Measurements from ENCODE around the gene AFF3.

Gene AFF3

GRCh38 chr2:100046961-100047947 is 95.1 kb downstream of the AFF3 start:
- no peak for DNase-seq (ENCODE audit: low read depth in 1 of 2, low spot score in 1 of 2)

GRCh38 chr2:100045000-100045399 is 97.4 kb downstream of the AFF3 start:
- no peak for DNase-seq (ENCODE audit: low read depth in 1 of 2, low spot score in 1 of 2)

- DNase-seq (ENCODE audit: low read depth in 1 of 2, low spot score in 1 of 2), result no peak
Measured at GRCh38 chr2:100043891-100044255, 98.5 kb downstream of the AFF3 start.

- DNase-seq (ENCODE audit: low read depth in 1 of 2, low spot score in 1 of 2), result no peak
Measured at GRCh38 chr2:100043081-100043890, 99.1 kb downstream of the AFF3 start.

- no peak for DNase-seq (ENCODE audit: low read depth in 1 of 2, low spot score in 1 of 2)
Measured at GRCh38 chr2:100042562-100042961, 99.8 kb downstream of the AFF3 start.

GRCh38 chr2:100041946-100042345 is 100.4 kb downstream of the AFF3 start:
- no peak for DNase-seq (ENCODE audit: low read depth in 1 of 2, low spot score in 1 of 2)

- DNase-seq (ENCODE audit: low read depth in 1 of 2, low spot score in 1 of 2), result no peak
Measured at GRCh38 chr2:100041385-100041784, 101.0 kb downstream of the AFF3 start.

GRCh38 chr2:100040906-100041305 is 101.5 kb downstream of the AFF3 start:
- no peak for DNase-seq (ENCODE audit: low read depth in 1 of 2, low spot score in 1 of 2)

- DNase-seq (ENCODE audit: low read depth in 1 of 2, low spot score in 1 of 2), result no peak
Measured at GRCh38 chr2:100039291-100039980, 103.0 kb downstream of the AFF3 start.

- DNase-seq (ENCODE audit: low read depth in 1 of 2, low spot score in 1 of 2), result no peak
Measured at GRCh38 chr2:100038011-100038410, 104.4 kb downstream of the AFF3 start.

- DNase-seq (ENCODE audit: low read depth in 1 of 2, low spot score in 1 of 2), result no peak
Measured at GRCh38 chr2:100036793-100037192, 105.6 kb downstream of the AFF3 start.

- no peak for DNase-seq (ENCODE audit: low read depth in 1 of 2, low spot score in 1 of 2)
Measured at GRCh38 chr2:100036026-100036425, 106.4 kb downstream of the AFF3 start.

GRCh38 chr2:100034431-100034830 is 108.0 kb downstream of the AFF3 start:
- no peak for DNase-seq (ENCODE audit: low read depth in 1 of 2, low spot score in 1 of 2)

GRCh38 chr2:100033976-100034375 is 108.4 kb downstream of the AFF3 start:
- DNase-seq (ENCODE audit: low read depth in 1 of 2, low spot score in 1 of 2), result no peak

- DNase-seq (ENCODE audit: low read depth in 1 of 2, low spot score in 1 of 2), result no peak
Measured at GRCh38 chr2:100031604-100032003, 110.8 kb downstream of the AFF3 start.

GRCh38 chr2:100029460-100029859 is 112.9 kb downstream of the AFF3 start:
- no peak for DNase-seq (ENCODE audit: low read depth in 1 of 2, low spot score in 1 of 2)

- no peak for DNase-seq (ENCODE audit: low read depth in 1 of 2, low spot score in 1 of 2)
Measured at GRCh38 chr2:100021791-100022340, 120.5 kb downstream of the AFF3 start.

- DNase-seq (ENCODE audit: low read depth in 1 of 2, low spot score in 1 of 2), result no peak
Measured at GRCh38 chr2:100019499-100019898, 122.9 kb downstream of the AFF3 start.

- no peak for DNase-seq (ENCODE audit: low read depth in 1 of 2, low spot score in 1 of 2)
Measured at GRCh38 chr2:100018341-100019193, 123.8 kb downstream of the AFF3 start.

GRCh38 chr2:100017633-100018032 is 124.8 kb downstream of the AFF3 start:
- DNase-seq (ENCODE audit: low read depth in 1 of 2, low spot score in 1 of 2), result no peak

Data from activated CD4-positive, alpha-beta T cell treated with anti-CD3 and anti-CD28 coated beads, Interleukin-2, amount 50 U/mL, for 24 hours (primary cell).